Sigmoid colon (tissue), 7 donors: ENCODE measurements around the gene PPP1R27. TPM values are rescaled to one million over a fixed set of nuclear protein-coding genes. Genes with fewer than 3 reads are reported as not detected.

Experiments
- DNase-seq: peaks from one replicate; pipeline ENCODE4 v3.0.0-alpha.2; 2019
- H3K27ac ChIP-seq, 4 donors: fragments of 200-600 bp; sonication (generic); one replicate each; pipeline ENCODE4 v1.5.1; 2016 to 2019; ENCODE audit warnings: mild to moderate bottlenecking in 1 of 4
- H3K27me3 ChIP-seq, 3 donors: fragments of 200-600 bp; sonication (generic); one replicate each; pipeline ENCODE4 v1.5.1; 2019; ENCODE audit warnings: mild to moderate bottlenecking in 1 of 3
- H3K36me3 ChIP-seq, 4 donors: fragments of 200-600 bp; sonication (generic); one replicate each; pipeline ENCODE4 v1.5.1; 2016 to 2019
- H3K4me1 ChIP-seq, 4 donors: fragments of 200-600 bp; sonication (generic); one replicate each; pipeline ENCODE4 v1.5.1; 2017 to 2019
- H3K4me3 ChIP-seq, 4 donors: fragments of 200-600 bp; sonication (generic); one replicate each; pipeline ENCODE4 v1.5.1; 2017 to 2019; ENCODE audit warnings: mild to moderate bottlenecking in 2 of 4, moderate library complexity in 1 of 4
- H3K9me3 ChIP-seq, 4 donors: fragments of 200-600 bp in 3 of 4; sonication (generic) in 3 of 4; one replicate each; pipeline versions ENCODE4 v1.5.1 to v1.6.1; 2013 to 2019
- EP300 ChIP-seq, 4 donors: sonication (generic); formaldehyde crosslinking; IDR thresholded peaks; one replicate each; pipeline ENCODE4 v1.6.1; 2017; ENCODE audit warnings: antibody characterized with exemption in 4 of 4
- POLR2A ChIP-seq, 2 donors: fragments of 450-650 bp; IDR thresholded peaks; one replicate each; pipeline ENCODE4 v1.6.1; 2016; ENCODE audit warnings: antibody characterized with exemption in 2 of 2, mild to moderate bottlenecking in 2 of 2, moderate library complexity in 2 of 2
- POLR2AphosphoS5 ChIP-seq, 4 donors: sonication (generic); formaldehyde crosslinking; IDR thresholded peaks; one replicate each; pipeline ENCODE4 v1.6.1; 2017; ENCODE audit warnings: antibody characterized with exemption in 4 of 4
- WGBS, 2 donors: extraction: QIAGEN DNeasy Blood & Tissue Kit; methylation state at CpG; one replicate each; pipeline ENCODE4 v1.1.7; 2013; 5-methylcytosine and 5-hydroxymethylcytosine counted together
- intact Hi-C: fragments of 100-400 bp; cut with DNase I; formaldehyde crosslinking; loops from one replicate; pipeline ENCODE4 v1.15.1; 2023
- polyA plus RNA-seq, 3 donors: library from polyadenylated mRNA; stranded (reverse); fragments of 200-250 nt; gene quantifications; one replicate each; pipeline ENCODE4 v1.2.3, GENCODE V29; 2013
- total RNA-seq, 4 donors: library from RNA; depleted of rRNA; stranded (reverse); fragments of >200 nt; gene quantifications; one replicate each; pipeline ENCODE4 v1.1.0, GENCODE V29; 2016
- TF ChIP-seq, protein P1 (sequence below), 4 experiments: fragments of 450-650 bp in 3 of 4; fragments of 200-600 bp in 1 of 4; IDR thresholded peaks; one replicate each; pipeline ENCODE4 v1.5.1; 2016 to 2019; ENCODE audit warnings: antibody characterized with exemption in 4 of 4, mild to moderate bottlenecking in 3 of 4, moderate library complexity in 2 of 4
- donor health status: healthy with polysubstance abuse.
- donor health status: Bipolar disorder and iron deficiency.
- donor health status: healthy.

Gene PPP1R27
- total and polyA plus RNA-seq, 7 donors = 0.50 TPM; not detected in 6

DNA sequence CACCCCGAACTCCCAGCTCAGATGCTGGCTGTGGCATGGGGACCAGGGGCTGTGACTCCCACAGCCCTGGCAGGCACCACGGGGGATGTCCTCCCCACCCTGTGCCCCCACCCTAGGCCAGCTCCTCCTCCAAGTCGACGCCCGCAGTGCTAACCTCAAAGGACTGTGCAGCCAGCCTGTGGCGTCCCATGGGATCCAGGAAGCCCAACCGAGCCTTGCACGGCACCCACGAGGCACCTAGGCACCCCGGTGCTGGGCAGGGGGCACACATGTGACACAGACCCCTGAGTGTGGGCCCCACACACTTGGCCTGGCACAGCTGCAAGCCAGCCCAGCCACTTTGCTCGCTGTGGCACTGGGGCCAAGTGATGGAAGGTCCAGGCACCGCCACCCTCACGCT is 27.0 kb downstream of the PPP1R27 start:
- intact Hi-C loops = no loop called here
- Histone ChIP-seq H3K27ac (no peak overlapping the region), H3K36me3 (no peaks in the 10 kb centered on the region), H3K4me3 (no peak overlapping the region), H3K4me1 (peaks cover 0 to 20% (median 16%) of the 10 kb centered on the region in 4 donors), H3K9me3 (no peaks in the 10 kb centered on the region), H3K27me3 (peaks cover 27 to 95% (median 74%) of the 10 kb centered on the region in 3 donors)
- no peak for DNase-seq
- TF ChIP-seq POLR2A (IDR thresholded peaks at IDR 0.05) = no peak
- TF ChIP-seq, protein P1, sequence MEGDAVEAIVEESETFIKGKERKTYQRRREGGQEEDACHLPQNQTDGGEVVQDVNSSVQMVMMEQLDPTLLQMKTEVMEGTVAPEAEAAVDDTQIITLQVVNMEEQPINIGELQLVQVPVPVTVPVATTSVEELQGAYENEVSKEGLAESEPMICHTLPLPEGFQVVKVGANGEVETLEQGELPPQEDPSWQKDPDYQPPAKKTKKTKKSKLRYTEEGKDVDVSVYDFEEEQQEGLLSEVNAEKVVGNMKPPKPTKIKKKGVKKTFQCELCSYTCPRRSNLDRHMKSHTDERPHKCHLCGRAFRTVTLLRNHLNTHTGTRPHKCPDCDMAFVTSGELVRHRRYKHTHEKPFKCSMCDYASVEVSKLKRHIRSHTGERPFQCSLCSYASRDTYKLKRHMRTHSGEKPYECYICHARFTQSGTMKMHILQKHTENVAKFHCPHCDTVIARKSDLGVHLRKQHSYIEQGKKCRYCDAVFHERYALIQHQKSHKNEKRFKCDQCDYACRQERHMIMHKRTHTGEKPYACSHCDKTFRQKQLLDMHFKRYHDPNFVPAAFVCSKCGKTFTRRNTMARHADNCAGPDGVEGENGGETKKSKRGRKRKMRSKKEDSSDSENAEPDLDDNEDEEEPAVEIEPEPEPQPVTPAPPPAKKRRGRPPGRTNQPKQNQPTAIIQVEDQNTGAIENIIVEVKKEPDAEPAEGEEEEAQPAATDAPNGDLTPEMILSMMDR (IDR thresholded peaks at IDR 0.05) = no peak
- no peak for TF ChIP-seq POLR2AphosphoS5 (IDR thresholded peaks at IDR 0.05)
- TF ChIP-seq EP300 (IDR thresholded peaks at IDR 0.05) = no peak
- WGBS, 2 donors = 31 to 65% methylated on average over 13 of the region's 13 CpGs

DNA sequence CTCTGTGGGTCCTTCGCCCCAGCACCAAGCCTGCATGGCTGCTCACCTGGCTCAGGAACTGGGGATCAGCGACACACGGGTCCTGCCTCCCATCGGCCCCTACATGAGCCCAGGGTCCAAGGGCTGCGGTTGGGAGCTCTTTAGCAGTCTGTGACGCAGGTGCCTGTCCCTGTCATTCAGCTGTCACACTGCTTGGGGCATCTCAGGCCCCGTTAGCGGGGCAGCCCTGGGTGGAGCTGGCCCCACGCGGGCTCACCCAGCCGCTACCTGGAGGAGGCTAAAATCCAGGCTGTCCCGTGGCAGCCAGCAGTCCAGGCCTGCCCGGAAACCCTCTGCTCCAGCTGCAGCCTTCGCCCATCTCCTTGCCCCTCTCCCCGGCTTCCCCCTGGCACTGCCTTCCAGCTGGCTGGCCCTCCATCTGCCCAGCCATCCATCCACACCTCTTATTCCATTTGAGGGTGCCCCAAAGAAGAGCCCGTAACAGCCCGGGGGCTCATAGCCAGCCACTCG is 27.6 kb downstream of the PPP1R27 start:
- 35 to 58% methylated on average over 18 of the region's 18 CpGs for WGBS, 2 donors
- H3K36me3 ChIP-seq = no peaks in the 10 kb centered on the region
- H3K27me3 ChIP-seq = peaks cover 31 to 95% (median 79%) of the 10 kb centered on the region in 3 donors
- no peak overlapping the region for H3K27ac ChIP-seq
- intact Hi-C loops = no loop called here
- H3K9me3 ChIP-seq = no peaks in the 10 kb centered on the region
- TF ChIP-seq POLR2A (IDR thresholded peaks at IDR 0.05) = no peak
- TF ChIP-seq, protein P1 (IDR thresholded peaks at IDR 0.05) = no peak
- no peak for TF ChIP-seq POLR2AphosphoS5 (IDR thresholded peaks at IDR 0.05)
- no peak for TF ChIP-seq EP300 (IDR thresholded peaks at IDR 0.05)
- peaks cover 0 to 20% (median 16%) of the 10 kb centered on the region in 4 donors for H3K4me1 ChIP-seq
- no peak overlapping the region for H3K4me3 ChIP-seq
- DNase-seq = no peak

GRCh38 chr17:81806461-81807209 is 28.2 kb downstream of the PPP1R27 start:
- H3K4me3 ChIP-seq = no peak overlapping the region
- 11 to 27% methylated on average over 23 of the region's 23 CpGs for WGBS, 2 donors
- intact Hi-C loops = no loop called here
- peaks cover 0 to 20% (median 16%) of the 10 kb centered on the region in 4 donors for H3K4me1 ChIP-seq
- DNase-seq = no peak
- H3K9me3 ChIP-seq = no peaks in the 10 kb centered on the region
- no peak overlapping the region for H3K27ac ChIP-seq
- TF ChIP-seq, protein P1 (IDR thresholded peaks at IDR 0.05) = no peak
- TF ChIP-seq POLR2A (IDR thresholded peaks at IDR 0.05) (no peak), POLR2AphosphoS5 (IDR thresholded peaks at IDR 0.05) (no peak), EP300 (IDR thresholded peaks at IDR 0.05) (no peak)
- H3K36me3 ChIP-seq = no peaks in the 10 kb centered on the region
- H3K27me3 ChIP-seq = peaks cover 32 to 95% (median 79%) of the 10 kb centered on the region in 3 donors

GRCh38 chr17:81805707-81806460 is 29.0 kb downstream of the PPP1R27 start:
- H3K27me3 ChIP-seq = peaks cover 31 to 95% (median 79%) of the 10 kb centered on the region in 3 donors
- TF ChIP-seq POLR2A (IDR thresholded peaks at IDR 0.05) (no peak), EP300 (IDR thresholded peaks at IDR 0.05) (no peak), POLR2AphosphoS5 (IDR thresholded peaks at IDR 0.05) (no peak)
- TF ChIP-seq, protein P1 (IDR thresholded peaks at IDR 0.05) = no peak
- H3K9me3 ChIP-seq = no peaks in the 10 kb centered on the region
- intact Hi-C loops = no loop called here
- H3K27ac ChIP-seq = no peak overlapping the region
- H3K36me3 ChIP-seq = no peaks in the 10 kb centered on the region
- no peak for DNase-seq
- no peak overlapping the region for H3K4me3 ChIP-seq
- peaks cover 0 to 20% (median 16%) of the 10 kb centered on the region in 4 donors for H3K4me1 ChIP-seq
- 34 to 65% methylated on average over 18 of the region's 18 CpGs for WGBS, 2 donors
